Liver (tissue), 3 donors: Measurements from ENCODE around the gene BRD1.

Experiments used
- EGR1 ChIP-seq, 2 donors: IDR thresholded peaks; 2 replicates each; pipeline ENCODE4 v1.6.1; 2016 to 2018; ENCODE audit warnings: antibody characterized with exemption in 2 of 2, low read depth in 2 of 2
- FOXA1 ChIP-seq: IDR thresholded peaks from 2 replicates; pipeline ENCODE4 v1.6.1; 2016; ENCODE audit warnings: antibody characterized with exemption
- GABPA ChIP-seq, 2 donors: IDR thresholded peaks in 1 of 2; conservative IDR thresholded peaks in 1 of 2; 2 replicates each; pipeline ENCODE4 v1.6.1; 2016; ENCODE audit warnings: antibody characterized with exemption in 2 of 2, mild to moderate bottlenecking in 1 of 2, moderate library complexity in 1 of 2
- HNF4A ChIP-seq, 2 donors: conservative IDR thresholded peaks; 2 replicates each; pipeline ENCODE4 v1.6.1; 2016; ENCODE audit warnings: antibody characterized with exemption in 2 of 2, mild to moderate bottlenecking in 2 of 2
- JUND ChIP-seq, 2 donors: IDR thresholded peaks; 2 replicates each; pipeline ENCODE4 v1.6.1; 2016; ENCODE audit warnings: antibody characterized with exemption in 2 of 2
- NR2F2 ChIP-seq: IDR thresholded peaks from 2 replicates; pipeline ENCODE4 v1.6.1; 2016; ENCODE audit warnings: antibody characterized with exemption
- TAF1 ChIP-seq: conservative IDR thresholded peaks from 2 replicates; pipeline ENCODE4 v1.6.1; 2016; ENCODE audit warnings: antibody characterized with exemption, mild to moderate bottlenecking
- YY1 ChIP-seq: IDR thresholded peaks from 2 replicates; pipeline ENCODE4 v1.6.1; 2016; ENCODE audit warnings: antibody characterized with exemption, mild to moderate bottlenecking
- TF ChIP-seq, protein P1 (sequence below): fragments of 150-350 bp; IDR thresholded peaks from 2 replicates; pipeline ENCODE4 v1.5.1; 2017; ENCODE audit warnings: improper control_type of control experiment, low read depth, low read length; ENCODE audit not compliant: missing input control
- TF ChIP-seq, protein P2 (sequence below): IDR thresholded peaks from 2 replicates; pipeline ENCODE4 v1.6.1; 2016; ENCODE audit warnings: antibody characterized with exemption
- TF ChIP-seq, protein P3 (sequence below): IDR thresholded peaks from 2 replicates; pipeline ENCODE4 v1.6.1; 2016; ENCODE audit warnings: antibody characterized with exemption
- TF ChIP-seq, protein P4 (sequence below): IDR thresholded peaks from 2 replicates; pipeline ENCODE4 v1.6.1; 2016; ENCODE audit warnings: antibody characterized with exemption, mild to moderate bottlenecking
- TF ChIP-seq, protein P5 (sequence below): IDR thresholded peaks from 2 replicates; pipeline ENCODE4 v1.6.1; 2016; ENCODE audit warnings: antibody characterized with exemption
- donor health status: healthy.
- donor health status: healthy.

DNA sequence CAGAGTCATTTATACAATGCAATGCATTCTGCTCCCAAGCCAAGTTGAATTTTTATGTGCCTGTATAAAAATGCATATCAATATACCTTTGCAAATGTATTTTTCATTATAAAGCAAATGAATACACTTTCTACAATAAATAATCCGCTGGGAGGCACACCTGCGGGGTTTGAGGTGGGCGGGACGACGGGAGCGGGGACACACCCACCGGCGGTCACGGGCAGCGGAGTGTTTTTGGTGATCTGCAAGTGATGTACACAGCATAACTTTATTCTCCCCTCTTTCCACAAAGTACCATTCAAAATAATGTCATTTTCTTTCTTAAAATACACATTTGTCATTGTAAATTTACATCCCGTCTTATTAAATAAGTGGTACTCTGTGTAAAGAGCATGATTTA lies 54.1 kb downstream of the BRD1 start:
- TF ChIP-seq YY1 (no peak), GABPA (IDR thresholded peaks at IDR 0.05 in 1 of 2, conservative IDR thresholded peaks at IDR 0.05 in 1 of 2) (no peak), FOXA1 (no peak), EGR1 (IDR thresholded peaks at IDR 0.05; ENCODE audit: low read depth in 2 of 2) (no peak), HNF4A (conservative IDR thresholded peaks at IDR 0.05) (no peak), JUND (IDR thresholded peaks at IDR 0.05) (no peak), NR2F2 (no peak), TAF1 (no peak)
- TF ChIP-seq, protein P1, sequence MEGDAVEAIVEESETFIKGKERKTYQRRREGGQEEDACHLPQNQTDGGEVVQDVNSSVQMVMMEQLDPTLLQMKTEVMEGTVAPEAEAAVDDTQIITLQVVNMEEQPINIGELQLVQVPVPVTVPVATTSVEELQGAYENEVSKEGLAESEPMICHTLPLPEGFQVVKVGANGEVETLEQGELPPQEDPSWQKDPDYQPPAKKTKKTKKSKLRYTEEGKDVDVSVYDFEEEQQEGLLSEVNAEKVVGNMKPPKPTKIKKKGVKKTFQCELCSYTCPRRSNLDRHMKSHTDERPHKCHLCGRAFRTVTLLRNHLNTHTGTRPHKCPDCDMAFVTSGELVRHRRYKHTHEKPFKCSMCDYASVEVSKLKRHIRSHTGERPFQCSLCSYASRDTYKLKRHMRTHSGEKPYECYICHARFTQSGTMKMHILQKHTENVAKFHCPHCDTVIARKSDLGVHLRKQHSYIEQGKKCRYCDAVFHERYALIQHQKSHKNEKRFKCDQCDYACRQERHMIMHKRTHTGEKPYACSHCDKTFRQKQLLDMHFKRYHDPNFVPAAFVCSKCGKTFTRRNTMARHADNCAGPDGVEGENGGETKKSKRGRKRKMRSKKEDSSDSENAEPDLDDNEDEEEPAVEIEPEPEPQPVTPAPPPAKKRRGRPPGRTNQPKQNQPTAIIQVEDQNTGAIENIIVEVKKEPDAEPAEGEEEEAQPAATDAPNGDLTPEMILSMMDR = no peak
- TF ChIP-seq, protein P2, sequence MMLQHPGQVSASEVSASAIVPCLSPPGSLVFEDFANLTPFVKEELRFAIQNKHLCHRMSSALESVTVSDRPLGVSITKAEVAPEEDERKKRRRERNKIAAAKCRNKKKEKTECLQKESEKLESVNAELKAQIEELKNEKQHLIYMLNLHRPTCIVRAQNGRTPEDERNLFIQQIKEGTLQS = no peak
- TF ChIP-seq, protein P3, sequence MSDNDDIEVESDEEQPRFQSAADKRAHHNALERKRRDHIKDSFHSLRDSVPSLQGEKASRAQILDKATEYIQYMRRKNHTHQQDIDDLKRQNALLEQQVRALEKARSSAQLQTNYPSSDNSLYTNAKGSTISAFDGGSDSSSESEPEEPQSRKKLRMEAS = no peak
- TF ChIP-seq, protein P4, sequence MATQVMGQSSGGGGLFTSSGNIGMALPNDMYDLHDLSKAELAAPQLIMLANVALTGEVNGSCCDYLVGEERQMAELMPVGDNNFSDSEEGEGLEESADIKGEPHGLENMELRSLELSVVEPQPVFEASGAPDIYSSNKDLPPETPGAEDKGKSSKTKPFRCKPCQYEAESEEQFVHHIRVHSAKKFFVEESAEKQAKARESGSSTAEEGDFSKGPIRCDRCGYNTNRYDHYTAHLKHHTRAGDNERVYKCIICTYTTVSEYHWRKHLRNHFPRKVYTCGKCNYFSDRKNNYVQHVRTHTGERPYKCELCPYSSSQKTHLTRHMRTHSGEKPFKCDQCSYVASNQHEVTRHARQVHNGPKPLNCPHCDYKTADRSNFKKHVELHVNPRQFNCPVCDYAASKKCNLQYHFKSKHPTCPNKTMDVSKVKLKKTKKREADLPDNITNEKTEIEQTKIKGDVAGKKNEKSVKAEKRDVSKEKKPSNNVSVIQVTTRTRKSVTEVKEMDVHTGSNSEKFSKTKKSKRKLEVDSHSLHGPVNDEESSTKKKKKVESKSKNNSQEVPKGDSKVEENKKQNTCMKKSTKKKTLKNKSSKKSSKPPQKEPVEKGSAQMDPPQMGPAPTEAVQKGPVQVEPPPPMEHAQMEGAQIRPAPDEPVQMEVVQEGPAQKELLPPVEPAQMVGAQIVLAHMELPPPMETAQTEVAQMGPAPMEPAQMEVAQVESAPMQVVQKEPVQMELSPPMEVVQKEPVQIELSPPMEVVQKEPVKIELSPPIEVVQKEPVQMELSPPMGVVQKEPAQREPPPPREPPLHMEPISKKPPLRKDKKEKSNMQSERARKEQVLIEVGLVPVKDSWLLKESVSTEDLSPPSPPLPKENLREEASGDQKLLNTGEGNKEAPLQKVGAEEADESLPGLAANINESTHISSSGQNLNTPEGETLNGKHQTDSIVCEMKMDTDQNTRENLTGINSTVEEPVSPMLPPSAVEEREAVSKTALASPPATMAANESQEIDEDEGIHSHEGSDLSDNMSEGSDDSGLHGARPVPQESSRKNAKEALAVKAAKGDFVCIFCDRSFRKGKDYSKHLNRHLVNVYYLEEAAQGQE = no peak
- TF ChIP-seq, protein P5, sequence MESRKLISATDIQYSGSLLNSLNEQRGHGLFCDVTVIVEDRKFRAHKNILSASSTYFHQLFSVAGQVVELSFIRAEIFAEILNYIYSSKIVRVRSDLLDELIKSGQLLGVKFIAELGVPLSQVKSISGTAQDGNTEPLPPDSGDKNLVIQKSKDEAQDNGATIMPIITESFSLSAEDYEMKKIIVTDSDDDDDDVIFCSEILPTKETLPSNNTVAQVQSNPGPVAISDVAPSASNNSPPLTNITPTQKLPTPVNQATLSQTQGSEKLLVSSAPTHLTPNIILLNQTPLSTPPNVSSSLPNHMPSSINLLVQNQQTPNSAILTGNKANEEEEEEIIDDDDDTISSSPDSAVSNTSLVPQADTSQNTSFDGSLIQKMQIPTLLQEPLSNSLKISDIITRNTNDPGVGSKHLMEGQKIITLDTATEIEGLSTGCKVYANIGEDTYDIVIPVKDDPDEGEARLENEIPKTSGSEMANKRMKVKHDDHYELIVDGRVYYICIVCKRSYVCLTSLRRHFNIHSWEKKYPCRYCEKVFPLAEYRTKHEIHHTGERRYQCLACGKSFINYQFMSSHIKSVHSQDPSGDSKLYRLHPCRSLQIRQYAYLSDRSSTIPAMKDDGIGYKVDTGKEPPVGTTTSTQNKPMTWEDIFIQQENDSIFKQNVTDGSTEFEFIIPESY = no peak
